Measurements from ENCODE around the gene CNIH1.
"Not testable (repeated sequence)": the region's sequence is repeated elsewhere in the genome, so short reads cannot be mapped to it uniquely, and the experiment has no call there.

Gene CNIH1

DNA sequence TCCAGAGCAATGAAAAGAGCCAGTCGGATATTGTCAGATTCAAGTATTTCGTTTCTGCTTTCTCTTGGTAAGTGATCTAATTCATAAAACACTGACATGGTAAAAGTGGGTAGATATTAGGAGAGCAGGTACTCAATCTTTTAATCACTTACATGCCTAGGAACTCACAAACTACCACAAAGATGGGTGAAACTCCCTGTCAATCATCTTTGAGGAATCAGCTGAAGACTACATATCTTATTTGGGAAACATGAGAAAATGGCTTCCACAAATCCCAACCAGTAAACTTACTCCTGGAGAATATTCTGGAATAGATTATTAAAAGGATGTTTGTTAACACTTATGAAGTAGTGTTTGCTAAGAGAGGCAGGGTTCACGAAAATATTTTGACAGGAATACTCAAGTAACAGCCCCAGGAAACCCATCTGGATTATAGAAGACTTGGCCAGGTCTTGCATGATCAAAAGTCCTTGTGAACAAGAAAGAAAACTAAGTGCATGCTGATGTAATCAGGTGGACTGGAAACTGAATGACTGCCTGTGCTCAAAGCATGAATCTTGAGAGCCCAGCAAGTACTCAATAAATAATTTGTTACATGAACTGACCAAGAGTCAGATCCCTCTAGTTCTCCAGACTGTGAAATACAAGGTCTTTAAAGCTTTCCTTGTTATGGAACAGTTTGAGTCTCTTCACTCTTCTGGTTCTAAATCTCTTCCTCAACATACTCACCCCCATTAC, 15.5 kb downstream of the CNIH1 start:
- no peak for DNase-seq

- no peak for DNase-seq
Observed at GRCh38 chr14:54425068-54425467, 16.1 kb downstream of the CNIH1 start.

DNA sequence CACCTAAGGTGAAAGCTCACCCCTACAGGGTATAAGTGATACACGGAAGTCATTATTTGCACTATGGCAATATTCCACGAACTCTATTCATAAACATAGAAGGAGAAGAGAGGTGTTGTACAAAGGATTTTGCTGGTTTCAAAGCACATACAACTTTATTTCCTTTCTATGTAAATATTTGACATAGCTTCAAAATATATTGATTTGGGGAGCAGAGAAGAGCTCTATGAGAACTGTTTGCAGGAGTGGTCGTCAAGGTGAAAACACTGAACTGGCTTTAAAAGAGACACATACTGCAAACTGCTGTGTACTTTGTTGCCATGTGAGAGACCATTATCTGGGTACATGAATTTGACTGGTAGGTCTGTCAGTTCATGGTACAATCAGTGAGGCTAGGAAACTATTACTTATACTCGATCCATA, 16.7 kb downstream of the CNIH1 start:
- no peak for DNase-seq

DNA sequence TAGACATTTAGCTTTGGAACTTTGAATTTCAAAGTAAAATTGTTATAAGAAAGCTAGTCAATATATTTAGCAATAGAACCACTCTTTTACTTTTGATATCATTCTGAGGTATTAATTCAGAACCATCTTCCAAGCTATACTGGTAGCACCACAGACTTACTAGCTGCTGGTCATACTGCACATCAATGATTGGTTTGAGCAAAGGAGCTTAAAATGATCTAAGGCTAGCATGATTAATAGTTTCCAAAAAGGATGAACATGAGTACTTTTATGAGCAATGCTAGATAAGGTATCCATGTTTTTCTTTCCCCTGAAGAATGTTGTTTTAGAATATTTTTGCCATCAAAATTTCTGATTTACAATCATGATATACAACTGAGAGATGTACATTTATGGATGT, 17.2 kb downstream of the CNIH1 start:
- DNase-seq = no peak

GRCh38 chr14:54420478-54421142, 20.6 kb downstream of the CNIH1 start:
- peak in 1 of 2 experiments; percentile 42 for DNase-seq

DNA sequence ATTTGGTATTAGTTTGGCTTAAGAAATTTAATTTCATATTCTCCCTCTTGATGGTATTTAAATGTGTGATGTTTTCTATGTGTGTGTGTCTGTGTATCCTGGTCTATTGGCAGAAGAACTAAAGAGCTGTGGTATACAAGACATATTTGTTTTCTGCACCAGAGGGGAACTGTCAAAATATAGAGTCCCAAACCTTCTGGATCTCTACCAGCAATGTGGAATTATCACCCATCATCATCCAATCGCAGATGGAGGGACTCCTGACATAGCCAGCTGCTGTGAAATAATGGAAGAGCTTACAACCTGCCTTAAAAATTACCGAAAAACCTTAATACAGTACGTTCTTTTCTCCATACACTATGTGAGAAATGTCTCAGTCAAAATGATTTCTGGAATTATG, 29.8 kb downstream of the CNIH1 start:
- no peak for DNase-seq

GRCh38 chr14:54410215-54410614, 31.0 kb downstream of the CNIH1 start:
- DNase-seq = no peak

DNA sequence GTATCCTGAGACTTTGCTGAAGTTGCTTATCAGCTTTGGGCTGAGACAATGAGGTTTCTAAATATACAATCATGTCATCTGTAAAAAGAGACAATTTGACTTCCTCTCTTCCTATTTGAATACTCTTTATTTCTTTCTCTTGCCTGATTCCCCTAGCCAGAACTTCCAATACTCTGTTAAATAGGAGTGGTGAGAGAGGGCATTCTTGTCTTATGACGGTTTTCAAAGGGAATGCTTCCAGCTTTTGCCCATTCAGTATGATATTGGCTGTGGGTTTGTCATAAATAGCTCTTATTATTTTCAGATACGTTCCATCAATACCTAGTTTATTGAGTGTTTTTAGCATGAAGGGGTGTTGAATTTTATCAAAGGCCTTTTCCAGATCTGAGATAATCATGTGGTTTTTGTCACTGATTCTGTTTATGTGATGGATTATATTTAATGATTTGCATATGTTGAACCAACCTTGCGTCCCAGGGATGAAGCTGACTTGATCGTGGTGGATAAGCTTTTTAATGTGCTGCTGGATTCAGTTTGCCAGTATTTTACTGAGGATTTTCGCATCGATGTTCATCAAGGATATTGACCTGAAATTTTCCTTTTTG, 37.7 kb downstream of the CNIH1 start:
- DNase-seq = not testable (repeated sequence)

- DNase-seq = no peak
Observed at GRCh38 chr14:54399560-54399959, 41.6 kb downstream of the CNIH1 start.

DNA sequence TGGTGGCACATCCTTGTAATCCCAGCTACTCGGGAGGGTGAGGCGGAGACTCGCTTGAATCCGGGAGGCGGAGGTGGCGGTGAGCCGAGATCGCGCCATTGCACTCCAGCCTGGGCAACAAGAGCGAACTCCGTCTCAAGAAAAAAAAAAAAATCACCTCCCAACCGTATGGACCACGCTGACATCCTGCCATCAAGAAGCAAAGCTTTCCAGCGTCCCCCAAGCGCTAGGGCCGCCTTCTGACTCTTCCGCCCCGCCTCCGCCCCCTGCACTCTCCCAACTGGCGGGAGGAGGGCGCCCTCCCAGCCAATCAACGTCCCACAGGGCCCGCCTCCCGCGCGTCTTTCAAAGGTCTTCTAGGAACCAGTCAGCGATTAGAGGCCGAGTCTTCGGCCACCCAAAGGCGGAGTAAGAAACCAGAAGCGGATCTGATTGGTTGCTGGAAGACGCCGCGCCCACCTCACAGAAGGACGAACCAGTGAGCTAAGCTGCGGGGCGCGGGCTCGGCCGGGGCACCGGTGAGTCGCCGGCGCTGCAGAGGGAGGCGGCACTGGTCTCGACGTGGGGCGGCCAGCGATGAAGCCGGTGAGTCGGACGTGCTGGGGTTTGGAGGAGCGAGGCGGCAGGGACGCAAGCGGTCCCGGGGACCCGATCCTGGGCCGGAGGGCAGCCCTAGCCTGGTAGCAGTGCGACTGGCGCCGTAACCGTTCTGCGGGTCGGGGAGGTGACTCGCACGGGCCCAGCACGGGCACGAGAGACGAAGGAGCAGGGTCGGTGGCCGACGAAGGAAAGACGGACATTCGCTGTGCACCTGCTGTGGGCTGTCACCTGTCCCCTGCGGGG, 44.5 kb downstream of the CNIH1 start, which contains the start of gene CDKN3:
CDKN3 (plus strand) TSS at position 515 of the 843 bp plus-strand sequence; CDS start at position 577, 62 bp downstream.
- peak; percentile 100 for DNase-seq

GRCh38 chr14:54396183-54396492, 45.0 kb downstream of the CNIH1 start:
- no peak for DNase-seq

DNA sequence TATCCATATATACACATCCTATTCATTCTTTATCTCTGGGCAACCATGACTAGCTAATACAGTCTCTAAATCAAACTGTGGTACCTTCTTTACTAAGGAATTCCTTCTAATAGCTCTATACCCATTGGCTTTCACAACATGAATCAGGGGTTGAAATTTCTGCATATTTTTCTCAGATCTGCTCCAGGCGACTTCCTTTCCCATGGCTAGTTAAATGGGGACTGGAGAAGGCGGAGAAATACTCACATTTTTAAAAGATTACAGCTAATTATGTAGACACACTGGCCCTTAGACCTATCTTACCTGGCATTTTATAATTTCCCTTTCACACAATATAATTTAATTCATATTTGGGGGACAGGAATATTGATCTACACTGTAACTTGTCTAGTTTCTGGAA, 45.5 kb downstream of the CNIH1 start:
- no peak for DNase-seq

GRCh38 chr14:54395284-54395683, 45.9 kb downstream of the CNIH1 start:
- no peak for DNase-seq

DNA sequence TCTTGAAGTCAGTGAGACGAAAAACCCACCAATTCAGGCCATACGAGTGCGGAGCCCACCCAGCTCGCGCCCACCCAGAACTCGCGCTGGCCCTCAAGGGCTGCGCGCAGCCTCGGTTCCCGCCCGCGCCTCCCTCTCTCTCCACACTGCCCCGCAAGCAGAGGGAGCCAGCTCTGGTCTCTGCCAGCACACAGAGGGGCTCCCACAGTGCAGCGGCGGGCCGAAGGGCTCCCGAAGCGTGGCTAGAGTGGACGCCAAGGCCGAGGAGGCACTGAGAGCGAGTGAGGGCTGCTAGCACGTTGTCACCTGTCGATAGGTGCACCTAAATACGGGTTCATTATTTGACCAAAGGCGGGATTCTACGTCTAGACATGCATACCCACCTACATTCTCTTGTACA, 46.6 kb downstream of the CNIH1 start:
- no peak for DNase-seq

DNA sequence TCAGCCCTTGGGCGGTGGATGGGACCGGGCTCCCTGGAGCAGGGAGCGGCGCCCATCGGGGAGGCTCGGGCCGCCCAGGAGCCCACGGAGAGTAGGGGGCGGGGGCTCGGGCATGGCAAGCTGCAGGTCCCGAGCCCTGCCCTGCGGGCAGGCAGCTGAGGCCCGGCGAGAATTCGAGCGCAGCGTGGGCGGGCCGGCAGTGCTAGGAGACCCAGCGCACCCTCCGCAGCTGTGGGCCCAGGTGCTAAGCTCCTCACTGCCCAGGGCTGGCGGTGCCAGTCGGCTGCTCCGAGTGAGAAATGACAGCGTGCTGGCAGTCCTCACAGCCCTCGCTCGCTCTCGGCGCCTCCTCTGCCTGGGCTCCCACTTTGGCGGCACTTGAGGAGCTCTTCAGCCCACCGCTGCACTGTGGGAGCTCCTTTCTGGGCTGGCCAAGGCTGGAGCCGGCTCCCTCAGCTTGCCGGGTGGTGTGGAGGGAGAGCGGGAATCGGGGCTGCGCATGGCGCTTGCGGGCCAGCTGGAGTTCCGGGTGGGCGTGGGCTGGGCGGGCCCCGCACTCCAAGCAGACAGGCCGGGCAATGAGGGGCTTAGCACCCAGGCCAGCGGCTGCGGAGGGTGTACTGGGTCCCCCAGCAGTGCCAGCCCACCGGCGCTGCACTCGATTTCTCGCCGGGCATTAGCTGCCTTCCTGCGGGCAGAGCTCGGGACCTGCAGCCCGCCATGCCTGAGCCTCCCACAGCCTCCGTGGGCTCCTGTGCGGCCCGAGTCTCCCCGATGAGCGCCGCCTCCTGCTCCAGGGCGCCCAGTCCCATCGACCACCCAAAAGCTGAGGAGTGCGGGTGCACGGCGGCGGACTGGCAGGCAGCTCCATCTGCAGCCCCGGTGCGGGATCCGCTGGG, 47.9 kb downstream of the CNIH1 start:
- not testable (repeated sequence) for DNase-seq

DNA sequence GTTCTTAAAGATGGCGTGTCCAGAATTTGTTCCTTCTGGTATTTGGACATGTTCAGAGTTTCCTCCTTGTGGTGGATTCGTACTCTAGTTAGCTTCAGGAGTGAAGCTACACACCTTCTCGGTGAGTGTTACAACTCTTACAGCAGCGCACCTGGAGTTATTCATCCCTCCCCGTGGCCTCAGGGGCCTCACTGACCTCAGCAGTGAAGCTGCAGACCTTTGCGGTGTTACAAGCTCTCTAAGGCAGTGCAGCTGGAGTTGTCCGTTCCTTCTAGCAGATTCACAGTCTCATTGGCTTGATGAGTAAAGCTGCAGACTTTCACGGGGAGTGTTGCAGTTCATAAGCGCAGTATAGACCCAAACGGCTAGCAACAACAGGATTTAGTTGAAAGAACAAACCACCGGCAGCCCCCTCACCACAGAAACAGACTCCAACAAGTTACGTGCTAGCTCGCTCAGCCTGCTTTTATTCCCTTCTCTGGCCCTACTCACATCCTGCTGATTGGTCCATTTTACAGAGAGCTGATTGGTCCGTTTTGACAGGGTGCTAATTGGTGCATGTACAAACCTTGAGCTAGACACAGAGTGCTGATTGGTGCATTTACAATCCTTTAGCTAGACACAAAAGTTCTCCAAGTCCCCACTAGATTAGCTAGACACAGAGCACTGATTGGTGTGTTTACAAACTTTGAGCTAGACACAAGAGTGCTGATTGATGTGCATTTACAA, 48.9 kb downstream of the CNIH1 start:
- no peak for DNase-seq

DNA sequence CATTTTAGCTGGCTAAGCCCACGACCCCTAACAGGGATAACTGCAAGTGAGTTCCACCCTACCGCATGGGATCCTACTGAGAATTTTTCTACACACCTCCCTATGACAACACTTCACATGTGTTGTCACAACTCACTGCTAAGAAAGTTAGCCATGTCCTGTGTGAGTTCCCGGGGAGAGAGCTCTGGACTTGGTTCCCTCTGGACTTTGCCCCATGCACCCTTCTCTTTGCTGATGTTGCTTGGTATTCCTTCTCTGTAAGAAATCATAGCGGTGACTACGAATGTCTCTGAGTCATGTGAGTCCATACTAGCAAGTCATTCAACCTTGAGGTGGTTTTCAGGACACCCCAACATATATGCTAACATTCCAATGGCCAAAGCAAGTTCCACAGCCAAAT, 53.8 kb downstream of the CNIH1 start:
- no peak for DNase-seq

- no peak for DNase-seq
Observed at GRCh38 chr14:54385556-54385955, 55.6 kb downstream of the CNIH1 start.

DNA sequence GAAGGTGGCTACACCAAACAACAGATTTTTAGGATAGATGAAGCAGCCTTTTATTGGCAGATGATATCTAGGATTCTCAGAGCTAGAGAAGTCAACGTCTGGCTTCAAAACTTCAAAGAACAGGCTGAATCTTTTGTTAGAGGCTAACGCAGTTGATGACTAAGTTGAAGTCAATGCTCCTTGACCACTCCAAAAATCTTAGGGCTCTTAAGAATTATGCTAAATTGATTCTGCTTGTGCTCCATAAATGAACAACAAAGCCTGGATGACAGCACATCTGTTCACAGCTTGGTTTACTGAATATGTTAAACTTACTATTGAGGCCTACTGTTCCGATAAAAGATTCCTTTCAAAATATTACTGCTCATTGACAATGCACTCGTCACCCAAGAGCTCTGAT, 57.3 kb downstream of the CNIH1 start:
- no peak for DNase-seq

DNA sequence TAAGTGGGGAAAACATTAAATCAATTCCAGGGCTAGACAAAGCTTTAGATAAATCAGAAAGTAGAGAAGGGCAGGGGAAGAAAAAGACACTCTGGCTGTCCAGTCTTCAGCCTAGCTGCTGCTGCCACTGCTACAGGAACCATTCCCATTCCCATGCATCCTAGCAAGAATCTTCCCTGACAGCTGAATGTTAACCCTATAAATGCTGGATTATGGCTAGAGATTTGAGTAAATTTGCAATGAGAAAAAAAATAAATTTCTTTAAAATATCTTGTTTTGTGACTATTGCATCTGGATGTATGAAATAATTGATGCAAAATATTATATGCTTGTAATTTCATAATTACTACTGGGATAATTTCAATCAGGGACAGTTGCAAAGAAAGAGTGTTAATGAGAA, 59.4 kb downstream of the CNIH1 start:
- no peak for DNase-seq

DNA sequence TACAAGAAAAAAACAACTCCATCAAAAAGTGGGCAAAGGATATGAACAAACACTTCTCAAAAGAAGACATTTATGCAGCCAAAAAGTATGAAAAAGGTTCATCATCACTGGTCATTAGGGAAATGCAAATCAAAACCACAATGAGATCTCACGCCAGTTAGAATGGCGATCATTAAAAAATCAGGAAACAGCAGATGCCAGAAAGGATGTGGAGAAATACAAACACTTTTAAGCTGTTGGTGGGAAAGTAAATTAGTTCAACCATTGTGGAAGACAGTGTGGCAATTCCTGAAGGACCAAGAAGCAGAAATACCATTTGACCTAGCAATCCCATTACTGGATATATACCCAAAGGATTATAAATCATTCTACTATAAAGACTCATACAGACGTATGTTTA, 60.6 kb downstream of the CNIH1 start:
- DNase-seq = not testable (repeated sequence)

- DNase-seq = not testable (repeated sequence)
Observed at GRCh38 chr14:54378893-54379292, 62.3 kb downstream of the CNIH1 start.

Data from NCI-H524 (cell line).